Loucy (cell line): ENCODE data around the gene FZR1.

Experiments used
- H2AFZ ChIP-seq: fragments of 200-600 bp; sonication (generic); 2 replicates; pipeline ENCODE4 v1.6.0; 2016; ENCODE audit warnings: antibody characterized with exemption, mild to moderate bottlenecking, low read length, moderate library complexity
- H3F3A ChIP-seq: fragments of 200-600 bp; 2 replicates; pipeline ENCODE4 v1.6.0; 2016; ENCODE audit warnings: antibody characterized with exemption, low read depth, mild to moderate bottlenecking
- H3K27me3 ChIP-seq: fragments of 200-600 bp; sonication (generic); 2 replicates; pipeline ENCODE4 v1.6.1; 2014; ENCODE audit warnings: low read length, mild to moderate bottlenecking; ENCODE audit not compliant: insufficient read depth, poor library complexity, severe bottlenecking
- H3K36me3 ChIP-seq: fragments of 200-600 bp; sonication (generic); 2 replicates; pipeline ENCODE4 v1.6.1; 2016; ENCODE audit warnings: low read length; ENCODE audit not compliant: insufficient read depth
- H3K4me1 ChIP-seq: fragments of 200-600 bp; sonication (generic); 2 replicates; pipeline ENCODE4 v1.5.1; 2014; ENCODE audit warnings: low read length, mild to moderate bottlenecking; ENCODE audit not compliant: insufficient read depth, poor library complexity, severe bottlenecking
- H3K4me2 ChIP-seq: fragments of 200-600 bp; sonication (generic); 2 replicates; pipeline ENCODE4 v1.6.0; 2014; ENCODE audit warnings: antibody characterized with exemption, low read length, low read depth, mild to moderate bottlenecking; ENCODE audit not compliant: poor library complexity, severe bottlenecking
- H3K4me3 ChIP-seq: fragments of 200-600 bp; sonication (generic); 2 replicates; pipeline ENCODE4 v1.5.1; 2014; ENCODE audit warnings: low read length, mild to moderate bottlenecking, mixed read lengths; ENCODE audit not compliant: poor library complexity, severe bottlenecking
- H3K79me2 ChIP-seq: fragments of 200-600 bp; sonication (generic); 2 replicates; pipeline ENCODE4 v1.6.1; 2014; ENCODE audit warnings: low read length; ENCODE audit not compliant: insufficient read depth
- H3K9ac ChIP-seq: fragments of 200-600 bp; sonication (generic); 2 replicates; pipeline ENCODE4 v1.6.0; 2014; ENCODE audit warnings: mild to moderate bottlenecking, low read depth, low read length, moderate library complexity; ENCODE audit not compliant: poor library complexity, severe bottlenecking
- H3K9me2 ChIP-seq: fragments of 200-600 bp; sonication (generic); replicated peaks from 2 replicates; pipeline ENCODE4 v1.6.1; 2016; ENCODE audit warnings: low read depth, low read length, mixed read lengths
- H3K9me3 ChIP-seq: fragments of 200-600 bp; sonication (generic); 2 replicates; pipeline ENCODE4 v1.6.1; 2014; ENCODE audit warnings: mild to moderate bottlenecking, antibody characterized with exemption, low read length, low read depth; ENCODE audit not compliant: insufficient read depth
- H4K20me1 ChIP-seq: fragments of 200-600 bp; sonication (generic); 2 replicates; pipeline ENCODE4 v1.6.0; 2014; ENCODE audit warnings: antibody characterized with exemption, low read length, mild to moderate bottlenecking; ENCODE audit not compliant: insufficient read depth, poor library complexity, severe bottlenecking
- EZH2phosphoT487 ChIP-seq: fragments of 200-600 bp; IDR thresholded peaks from 2 replicates; pipeline ENCODE4 v1.6.1; 2018; ENCODE audit warnings: antibody characterized with exemption, mild to moderate bottlenecking, moderate library complexity, borderline replicate concordance
- TF ChIP-seq, protein P1 (sequence below): fragments of 200-600 bp; sonication (generic); conservative IDR thresholded peaks from 2 replicates; pipeline ENCODE4 v1.5.1; 2014; ENCODE audit warnings: mild to moderate bottlenecking, antibody characterized with exemption, low read length

FZR1 gene

GRCh38 chr19:3538965-3539755 lies 33.0 kb downstream of the FZR1 start, which contains the start of gene TEKTIP1:
TSS of gene TEKTIP1 (plus strand) at chr19:3539174. CDS start at chr19:3539178, 4 bp downstream.
- Histone ChIP-seq H3K36me3 (peaks cover 33% of the 10 kb centered on the region; the same call in 1 of the 2 replicates), H4K20me1 (no peaks in the 10 kb centered on the region)
- TF ChIP-seq, protein P1, sequence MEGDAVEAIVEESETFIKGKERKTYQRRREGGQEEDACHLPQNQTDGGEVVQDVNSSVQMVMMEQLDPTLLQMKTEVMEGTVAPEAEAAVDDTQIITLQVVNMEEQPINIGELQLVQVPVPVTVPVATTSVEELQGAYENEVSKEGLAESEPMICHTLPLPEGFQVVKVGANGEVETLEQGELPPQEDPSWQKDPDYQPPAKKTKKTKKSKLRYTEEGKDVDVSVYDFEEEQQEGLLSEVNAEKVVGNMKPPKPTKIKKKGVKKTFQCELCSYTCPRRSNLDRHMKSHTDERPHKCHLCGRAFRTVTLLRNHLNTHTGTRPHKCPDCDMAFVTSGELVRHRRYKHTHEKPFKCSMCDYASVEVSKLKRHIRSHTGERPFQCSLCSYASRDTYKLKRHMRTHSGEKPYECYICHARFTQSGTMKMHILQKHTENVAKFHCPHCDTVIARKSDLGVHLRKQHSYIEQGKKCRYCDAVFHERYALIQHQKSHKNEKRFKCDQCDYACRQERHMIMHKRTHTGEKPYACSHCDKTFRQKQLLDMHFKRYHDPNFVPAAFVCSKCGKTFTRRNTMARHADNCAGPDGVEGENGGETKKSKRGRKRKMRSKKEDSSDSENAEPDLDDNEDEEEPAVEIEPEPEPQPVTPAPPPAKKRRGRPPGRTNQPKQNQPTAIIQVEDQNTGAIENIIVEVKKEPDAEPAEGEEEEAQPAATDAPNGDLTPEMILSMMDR, result no peak
- TF ChIP-seq EZH2phosphoT487, result no peak

GRCh38 chr19:3539756-3540118 lies 33.6 kb downstream of the FZR1 start:
- Histone ChIP-seq H3K4me3 (no peak overlapping the region), H2AFZ (no peak overlapping the region), H4K20me1 (no peaks in the 10 kb centered on the region), H3K9ac (no peak overlapping the region), H3K79me2 (no peaks in the 10 kb centered on the region), H3F3A (no peaks in the 10 kb centered on the region), H3K9me3 (no peaks in the 10 kb centered on the region), H3K4me2 (no peak overlapping the region), H3K27me3 (no peaks in the 10 kb centered on the region), H3K9me2 (no peaks in the 10 kb centered on the region), H3K36me3 (peaks cover 27% of the 10 kb centered on the region; the same call in 1 of the 2 replicates), H3K4me1 (no peaks in the 10 kb centered on the region)
- no peak for TF ChIP-seq EZH2phosphoT487
- TF ChIP-seq, protein P1, result no peak

More at GRCh38 chr19:3538965-3539755, 33.0 kb downstream of the FZR1 start, which contains the start of gene TEKTIP1:
- Histone ChIP-seq H3F3A (no peaks in the 10 kb centered on the region), H3K4me3 (no peak within 1 kb of the TSS), H3K9me3 (no peaks in the 10 kb centered on the region), H2AFZ (no peak within 1 kb of the TSS), H3K27me3 (no peaks in the 10 kb centered on the region), H3K4me2 (no peak within 1 kb of the TSS), H3K4me1 (no peaks in the 10 kb centered on the region), H3K79me2 (no peaks in the 10 kb centered on the region), H3K9me2 (no peaks in the 10 kb centered on the region), H3K9ac (no peak within 1 kb of the TSS)

DNA sequence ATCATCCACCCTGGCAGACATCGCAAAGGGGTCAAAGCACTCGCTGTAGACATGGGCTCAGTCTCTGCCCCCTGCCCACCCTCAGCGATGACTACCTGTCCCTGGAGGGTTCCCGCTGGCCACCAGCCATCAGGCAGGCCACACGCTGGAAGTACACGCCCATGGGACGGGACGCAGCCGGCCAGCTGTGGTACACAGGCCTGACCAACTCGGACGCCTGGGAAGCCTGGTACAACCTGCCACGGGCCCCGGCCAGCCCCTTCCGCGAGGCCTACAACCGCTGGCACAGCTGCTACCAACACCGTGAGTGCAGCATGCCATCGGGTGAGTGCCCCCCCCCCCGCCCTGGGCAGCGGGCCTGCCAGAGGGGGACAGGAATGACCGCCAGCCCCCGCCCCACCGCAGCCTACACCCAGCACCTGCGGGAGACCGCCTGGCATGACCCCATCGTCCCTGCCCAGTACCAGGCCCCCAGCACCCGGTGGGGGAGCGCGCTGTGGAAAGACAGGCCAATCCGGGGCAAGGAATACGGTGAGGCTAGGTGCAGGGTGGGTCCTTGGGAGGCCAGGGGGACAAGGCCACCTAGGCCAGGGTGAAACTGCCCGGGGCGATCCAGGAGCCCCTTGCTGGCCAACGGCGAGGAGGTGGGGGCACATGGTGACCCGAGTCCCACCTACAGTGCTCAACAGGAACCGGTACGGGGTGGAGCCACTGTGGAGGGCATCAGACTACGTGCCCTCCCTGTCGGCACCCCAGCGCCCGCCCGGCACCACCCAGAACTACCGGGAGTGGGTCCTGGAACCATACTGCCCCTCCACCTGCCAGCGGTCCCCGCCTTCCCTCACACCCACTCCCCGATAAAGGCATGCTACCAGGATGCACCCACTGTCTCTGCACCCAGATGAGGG lies 37.3 kb downstream of the FZR1 start:
- no peaks in the 10 kb centered on the region for H3K9me2 ChIP-seq
- H3K4me1 ChIP-seq, result no peaks in the 10 kb centered on the region
- no peak overlapping the region for H2AFZ ChIP-seq
- no peaks in the 10 kb centered on the region for H3K9me3 ChIP-seq
- peaks cover 7% of the 10 kb centered on the region; the same call in 1 of the 2 replicates for H3K36me3 ChIP-seq
- TF ChIP-seq, protein P1, result no peak
- no peaks in the 10 kb centered on the region for H3K79me2 ChIP-seq
- H3K27me3 ChIP-seq, result no peaks in the 10 kb centered on the region
- no peaks in the 10 kb centered on the region for H4K20me1 ChIP-seq
- H3F3A ChIP-seq, result no peaks in the 10 kb centered on the region
- no peak overlapping the region for H3K4me2 ChIP-seq
- H3K4me3 ChIP-seq, result no peak overlapping the region
- H3K9ac ChIP-seq, result no peak overlapping the region
